ENCODE data around the gene NXPE3.

NXPE3 gene

DNA sequence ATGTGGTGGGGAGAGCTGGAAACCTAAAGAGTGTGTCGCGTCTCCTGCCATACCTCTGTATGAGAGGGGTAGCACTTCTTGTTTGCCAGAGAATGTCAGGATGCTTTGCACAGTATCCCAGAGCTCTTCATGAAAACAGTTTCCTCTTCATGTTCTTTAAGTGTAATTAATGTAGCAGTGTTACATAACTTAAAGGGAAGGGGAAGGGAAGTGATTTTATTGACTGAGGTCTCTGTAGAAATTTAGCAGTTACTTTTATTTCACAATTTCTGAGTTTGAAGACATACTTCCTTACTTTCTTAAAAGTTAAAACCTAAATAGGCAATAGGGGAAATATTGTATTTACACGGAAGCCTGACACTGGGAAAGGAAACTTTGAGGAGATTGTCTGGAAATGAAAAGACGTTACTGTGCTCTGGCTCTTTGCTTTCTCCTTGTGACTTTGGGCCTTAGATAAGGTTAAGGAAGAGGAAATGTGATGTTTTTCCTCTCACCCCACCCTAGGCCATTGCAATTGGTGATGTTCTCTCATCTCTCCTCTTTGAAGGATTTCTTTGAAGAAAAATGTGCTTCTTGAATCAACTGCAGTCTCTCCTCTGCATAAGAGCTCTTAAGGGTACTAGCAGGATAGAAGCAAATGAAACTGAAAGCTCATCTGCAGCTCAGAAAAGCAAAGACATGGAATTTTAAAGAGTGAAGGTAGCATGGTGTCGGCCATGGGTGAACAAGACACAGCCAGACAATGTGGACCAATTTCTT, 6.0 kb downstream of the NXPE3 start:
- TF ChIP-seq, protein P1, sequence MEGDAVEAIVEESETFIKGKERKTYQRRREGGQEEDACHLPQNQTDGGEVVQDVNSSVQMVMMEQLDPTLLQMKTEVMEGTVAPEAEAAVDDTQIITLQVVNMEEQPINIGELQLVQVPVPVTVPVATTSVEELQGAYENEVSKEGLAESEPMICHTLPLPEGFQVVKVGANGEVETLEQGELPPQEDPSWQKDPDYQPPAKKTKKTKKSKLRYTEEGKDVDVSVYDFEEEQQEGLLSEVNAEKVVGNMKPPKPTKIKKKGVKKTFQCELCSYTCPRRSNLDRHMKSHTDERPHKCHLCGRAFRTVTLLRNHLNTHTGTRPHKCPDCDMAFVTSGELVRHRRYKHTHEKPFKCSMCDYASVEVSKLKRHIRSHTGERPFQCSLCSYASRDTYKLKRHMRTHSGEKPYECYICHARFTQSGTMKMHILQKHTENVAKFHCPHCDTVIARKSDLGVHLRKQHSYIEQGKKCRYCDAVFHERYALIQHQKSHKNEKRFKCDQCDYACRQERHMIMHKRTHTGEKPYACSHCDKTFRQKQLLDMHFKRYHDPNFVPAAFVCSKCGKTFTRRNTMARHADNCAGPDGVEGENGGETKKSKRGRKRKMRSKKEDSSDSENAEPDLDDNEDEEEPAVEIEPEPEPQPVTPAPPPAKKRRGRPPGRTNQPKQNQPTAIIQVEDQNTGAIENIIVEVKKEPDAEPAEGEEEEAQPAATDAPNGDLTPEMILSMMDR (conservative IDR thresholded peaks at IDR 0.05; ENCODE audit: low read depth), result no peak

DNA sequence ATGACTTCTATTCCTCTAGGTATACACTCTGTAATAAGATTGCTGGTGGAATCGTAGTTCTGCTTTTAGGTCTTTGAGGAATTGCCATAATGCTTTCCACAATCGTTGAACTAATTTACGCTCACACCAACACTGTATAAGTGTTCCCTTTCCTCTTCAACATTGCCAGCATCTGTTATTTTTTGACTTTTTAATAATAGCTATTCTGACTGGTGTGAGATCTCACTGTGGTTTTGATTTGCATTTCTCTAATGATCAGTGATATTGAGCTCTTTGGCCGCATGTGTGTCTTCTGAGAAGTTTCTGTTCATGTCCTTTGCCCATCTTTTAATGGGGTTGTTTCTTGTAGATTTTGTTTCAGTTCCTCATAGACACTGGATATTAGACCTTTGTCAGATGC, 12.8 kb downstream of the NXPE3 start:
- CTCF ChIA-PET, result interaction anchor here (0.6 kb wide), 1 partner anchor 1006 kb away, joined by 4 read pairs; no protein-coding TSS in a partner anchor
- DNase-seq (ENCODE audit: low spot score), result no peak

More for the DNA sequence above, 6.0 kb downstream of the NXPE3 start:
- ChIA-PET POLR2A (ENCODE audit: low non-redundant PET) (no interaction called here), CTCF (interaction anchor here (0.6 to 2.1 kb wide), 2 partner anchors 18 to 888 kb away, joined by 4 to 12 read pairs; no protein-coding TSS in a partner anchor)
- DNase-seq (ENCODE audit: low spot score), result no peak
- no peak overlapping the region for H3K27ac ChIP-seq

DNA sequence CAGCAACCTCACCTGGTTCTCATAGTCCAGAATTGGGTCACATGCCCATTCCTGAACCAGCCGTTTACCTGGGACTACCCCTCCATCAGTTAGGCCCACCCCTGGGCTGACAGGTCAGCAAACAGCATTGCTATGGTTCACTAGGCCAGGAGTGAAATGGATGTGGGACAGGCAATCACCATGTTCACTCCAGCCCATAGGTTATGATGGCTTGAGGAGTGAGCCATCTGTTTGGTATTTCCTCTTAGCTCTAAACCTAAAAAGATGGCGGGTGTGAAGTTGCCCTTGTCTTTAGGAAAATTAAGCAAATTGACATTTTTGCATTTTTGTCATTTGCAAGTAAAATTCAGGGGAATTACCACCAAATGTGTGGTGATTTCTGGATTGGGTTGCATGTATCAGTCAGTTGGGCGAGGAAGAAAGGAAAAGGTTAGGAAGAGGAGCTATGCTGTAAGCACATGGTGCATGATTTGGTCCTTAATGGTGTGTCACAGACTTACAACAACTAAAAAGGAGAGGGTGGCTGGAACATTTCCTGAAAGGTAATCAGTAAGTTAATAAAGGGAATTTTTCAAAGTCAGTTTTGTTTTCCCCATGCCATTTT, 17.2 kb downstream of the NXPE3 start:
- ChIA-PET POLR2A (ENCODE audit: low non-redundant PET) (no interaction called here), CTCF (interaction anchor here (0.6 kb wide), 1 partner anchor 439 kb away, joined by 7 read pairs; no protein-coding TSS in a partner anchor)
- no peak for DNase-seq (ENCODE audit: low spot score)
- TF ChIP-seq, protein P1 (conservative IDR thresholded peaks at IDR 0.05; ENCODE audit: low read depth), result no peak
- H3K27ac ChIP-seq, result no peak overlapping the region

More for the DNA sequence above, 12.8 kb downstream of the NXPE3 start:
- H3K27ac ChIP-seq, result no peak overlapping the region
- POLR2A ChIA-PET (ENCODE audit: low non-redundant PET), result no interaction called here
- TF ChIP-seq, protein P1 (conservative IDR thresholded peaks at IDR 0.05; ENCODE audit: low read depth), result no peak

DNA sequence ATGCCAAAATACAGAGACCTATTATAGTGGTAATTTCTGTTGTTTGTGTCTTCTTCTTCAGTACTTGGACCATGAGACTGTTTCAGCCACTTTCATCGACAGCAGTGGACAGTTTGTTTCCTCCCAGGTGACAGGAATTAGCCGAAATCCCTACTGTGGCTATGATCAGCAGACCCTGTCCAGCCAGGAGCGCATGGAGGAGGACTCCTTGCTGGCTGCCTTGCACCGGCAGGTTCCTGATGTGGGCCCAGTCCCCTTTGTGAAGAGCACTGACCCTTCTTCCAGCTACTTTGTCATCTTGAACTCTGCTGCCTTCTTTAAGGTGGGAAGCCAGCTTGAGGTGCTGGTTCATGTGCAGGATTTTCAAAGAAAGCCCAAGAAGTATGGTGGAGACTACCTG, 22.2 kb downstream of the NXPE3 start:
- DNase-seq (ENCODE audit: low spot score), result no peak
- CTCF ChIA-PET, result interaction anchor here (0.6 to 0.7 kb wide), 3 partner anchors 99 to 428 kb away, joined by 3 to 4 read pairs (median 3); no protein-coding TSS in a partner anchor

DNA sequence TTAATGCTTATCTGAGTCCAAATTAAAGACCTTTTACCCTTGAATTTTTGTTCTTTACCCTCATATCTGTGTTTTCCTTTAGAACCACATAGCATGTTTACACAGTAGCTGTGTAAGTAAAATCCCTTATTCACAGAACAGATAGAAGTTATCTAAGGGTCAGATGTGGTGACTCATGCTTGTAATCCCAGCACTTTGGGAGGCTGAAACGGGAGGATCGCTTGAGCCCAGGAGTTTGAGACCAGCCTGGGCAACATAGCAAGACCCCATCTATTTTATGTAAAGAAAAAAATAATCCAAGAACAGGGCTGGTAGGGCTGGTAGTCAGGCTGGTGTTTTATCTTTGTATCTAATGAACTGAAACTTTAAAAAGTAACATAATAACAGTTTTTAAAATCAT, 23.2 kb downstream of the NXPE3 start:
- TF ChIP-seq, protein P1 (conservative IDR thresholded peaks at IDR 0.05; ENCODE audit: low read depth), result no peak
- no peak for DNase-seq (ENCODE audit: low spot score)
- ChIA-PET CTCF (interaction anchor here (0.6 to 1.7 kb wide), 6 partner anchors 253 to 640 kb away, joined by 3 to 10 read pairs (median 4); no protein-coding TSS in a partner anchor), POLR2A (ENCODE audit: low non-redundant PET) (no interaction called here)
- no peak overlapping the region for H3K27ac ChIP-seq

More for the DNA sequence above, 22.2 kb downstream of the NXPE3 start:
- H3K27ac ChIP-seq, result no peak overlapping the region
- TF ChIP-seq, protein P1 (conservative IDR thresholded peaks at IDR 0.05; ENCODE audit: low read depth), result no peak
- POLR2A ChIA-PET (ENCODE audit: low non-redundant PET), result no interaction called here

DNA sequence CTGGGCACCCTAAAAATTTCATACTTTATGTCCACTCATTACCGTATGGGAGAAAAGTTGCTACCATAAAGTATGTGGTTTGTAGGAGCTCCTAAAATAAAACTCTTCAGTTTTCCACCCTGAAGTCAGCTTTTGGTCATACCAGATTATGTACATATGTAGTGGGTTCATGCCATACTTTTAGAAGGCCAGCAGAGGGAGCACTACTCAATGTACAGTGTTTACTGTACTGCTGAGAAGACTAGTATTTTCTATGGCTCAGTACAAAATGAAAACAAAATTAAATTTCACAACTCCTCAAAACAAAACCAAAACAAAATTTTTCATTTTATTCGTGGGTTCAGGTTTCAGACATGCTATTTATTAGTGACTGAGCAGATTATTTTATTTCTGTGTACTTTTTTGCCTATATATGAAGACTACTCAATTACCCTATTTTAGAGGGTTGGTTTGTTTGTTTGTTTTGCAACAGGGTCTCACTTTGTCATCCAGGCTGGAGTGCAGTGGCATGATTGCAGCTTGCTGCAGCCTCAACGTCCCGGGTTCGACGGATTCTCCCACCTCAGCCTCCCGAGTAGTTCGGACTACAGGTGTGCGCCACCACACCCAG, 24.3 kb downstream of the NXPE3 start:
- ChIA-PET POLR2A (ENCODE audit: low non-redundant PET) (no interaction called here), CTCF (interaction anchor here (0.6 to 1.7 kb wide), 13 partner anchors 9 to 675 kb away, joined by 3 to 12 read pairs (median 4); partner anchors contain the start of gene CEP97)
- DNase-seq (ENCODE audit: low spot score), result peak; percentile 62
- TF ChIP-seq, protein P1 (conservative IDR thresholded peaks at IDR 0.05; ENCODE audit: low read depth), result peak; percentile 89
- no peak overlapping the region for H3K27ac ChIP-seq
